Measurements from ENCODE around the gene ACSM6. TPM values are rescaled to one million over a fixed set of nuclear protein-coding genes. Genes with fewer than 3 reads are reported as not detected.

ACSM6 gene
- total and polyA plus RNA-seq, 2 of the 8 experiments (the other 6 are each of a cell fraction or from before 2014, with no cell fraction given), result 0.33 TPM; not detected in 1

DNA sequence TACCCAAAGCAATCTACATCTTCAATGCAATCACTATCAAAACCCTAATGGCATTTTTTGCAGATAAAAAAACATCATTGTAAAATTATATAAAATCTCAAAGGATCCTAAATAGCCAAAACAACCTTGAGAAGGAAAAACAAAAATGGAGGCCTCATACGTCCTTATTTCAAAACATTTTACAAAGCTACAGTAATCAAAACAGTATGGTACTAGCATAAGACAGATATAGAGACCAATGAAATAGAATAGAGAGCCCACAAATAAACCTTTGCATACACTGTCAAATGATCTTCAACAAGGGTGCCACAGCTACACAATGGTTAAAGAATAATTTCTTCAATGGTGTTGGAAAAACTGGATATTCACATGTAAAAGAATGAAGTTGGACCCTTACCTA is 62.2 kb downstream of the ACSM6 start:
- H3K27ac ChIP-seq (ENCODE audit: low read depth, low read length), result no peak overlapping the region
- peaks cover 9 to 46% (median 29%) of the 10 kb centered on the region in 4 experiments for H3K36me3 ChIP-seq (ENCODE audit: control insufficient read depth in 2 of 4, insufficient read depth in 4 of 4, low read length in 3 of 4)
- no peak overlapping the region for H3K4me2 ChIP-seq (ENCODE audit: insufficient read depth in 1 of 2, low read depth in 2 of 2, low read length in 2 of 2)
- H2BK20ac ChIP-seq (ENCODE audit: low read length), result no peak overlapping the region
- H2AK5ac ChIP-seq (ENCODE audit: low read depth, low read length), result no peak overlapping the region
- H3K14ac ChIP-seq (ENCODE audit: insufficient read length), result no peak overlapping the region
- POLR2A ChIA-PET (ENCODE audit: partially characterized antibody), result no interaction called here
- no peaks in the 10 kb centered on the region for H4K20me1 ChIP-seq (replicated peaks in 1 of 2; ENCODE audit: control insufficient read depth in 1 of 2, insufficient read depth in 2 of 2, low read length in 2 of 2)
- H3K79me1 ChIP-seq (ENCODE audit: low read depth, low read length), result no peaks in the 10 kb centered on the region; the same call in 1 of the 2 replicates
- no peak overlapping the region for H2AFZ ChIP-seq (ENCODE audit: low read length)
- H2BK120ac ChIP-seq (replicated peaks; ENCODE audit: low read depth, low read length), result no peak overlapping the region
- 0 out of 4 replicates have a peak, but pooled peaks cover 0 to 3% of the 10 kb centered on the region in 2 experiments for H3K9me3 ChIP-seq (ENCODE audit: insufficient read depth in 2 of 2, low read depth in 1 of 2, low read length in 1 of 2)
- FAIRE-seq (no peak), DNase-seq (ENCODE audit: low read depth in 1 of 2, low spot score in 2 of 2) (no peak)
- no peak overlapping the region for H3K9ac ChIP-seq (replicated peaks in 1 of 4; ENCODE audit: extremely low read depth in 1 of 4, low read depth in 3 of 4, low read length in 3 of 4)
- H3K23me2 ChIP-seq (ENCODE audit: low read depth, low read length), result peaks cover 3% of the 10 kb centered on the region; the same call in 1 of the 2 replicates
- H3K4me3 ChIP-seq (ENCODE audit: extremely low read depth in 1 of 4, insufficient read depth in 2 of 4, low read depth in 3 of 4, low read length in 4 of 4), result no peak overlapping the region
- no peak overlapping the region for H3K18ac ChIP-seq (ENCODE audit: extremely low read depth, low read length)
- no peak overlapping the region for H2BK15ac ChIP-seq (ENCODE audit: low read length)
- H2BK12ac ChIP-seq (ENCODE audit: low read depth, low read length), result no peak overlapping the region
- H3K23ac ChIP-seq (ENCODE audit: insufficient read length), result no peak overlapping the region
- WGBS, 2 experiments (ENCODE audit: extremely low coverage in 1 of 2, insufficient coverage in 1 of 2, insufficient read length in 1 of 2, insufficient replicate concordance in 2 of 2, low coverage in 1 of 2, low lambda C conversion rate in 2 of 2, missing lambda C conversion rate in 1 of 2), result 100% methylated on average over 1 of the region's 1 CpG; no CpG with 5 or more reads in 1 of the 2 experiments
- no peak overlapping the region for H4K91ac ChIP-seq (replicated peaks; ENCODE audit: insufficient read length, low read length)
- no peak overlapping the region for H3K4ac ChIP-seq (replicated peaks; ENCODE audit: insufficient read length, low read depth, low read length)
- 0 out of 2 replicates have a peak, but pooled peaks have one; percentile 35 for TF ChIP-seq KDM1A (IDR thresholded peaks at IDR 0.05; ENCODE audit: borderline replicate concordance, low read length)
- TF ChIP-seq NANOG (IDR thresholded peaks at IDR 0.05; ENCODE audit: insufficient read depth, low read depth, low read length, poor library complexity, severe bottlenecking), result no peak
- no peak for TF ChIP-seq SP2 (IDR thresholded peaks at IDR 0.05; ENCODE audit: low read length)
- H3K79me2 ChIP-seq (ENCODE audit: control insufficient read depth in 1 of 2, insufficient read depth in 2 of 2, low read length in 2 of 2), result peaks cover 0 to 47% of the 10 kb centered on the region in 2 experiments; a peak in 2 of 4 replicates
- H4K5ac ChIP-seq (ENCODE audit: insufficient read length, low read depth, low read length), result no peak overlapping the region
- no peak overlapping the region for H4K8ac ChIP-seq (ENCODE audit: extremely low read depth, insufficient read depth, low read length)
- H3K4me1 ChIP-seq (replicated peaks in 1 of 4; ENCODE audit: control insufficient read depth in 3 of 4, insufficient read depth in 4 of 4, low read length in 3 of 4), result peaks cover 0 to 3% (median 0%) of the 10 kb centered on the region in 4 experiments; a peak in 3 of 7 replicates
- CTCF ChIA-PET (ENCODE audit: partially characterized antibody), result no interaction called here
- H2BK5ac ChIP-seq (ENCODE audit: low read depth, low read length), result no peak overlapping the region
- H3K56ac ChIP-seq (replicated peaks; ENCODE audit: insufficient read length, low read depth, low read length), result no peak overlapping the region
- H3K27me3 ChIP-seq (replicated peaks in 1 of 4; ENCODE audit: control insufficient read depth in 3 of 4, extremely low read depth in 1 of 4, insufficient read depth in 3 of 4, low read length in 3 of 4), result no peaks in the 10 kb centered on the region

Measured in H1 (cell line).